ENCODE data around the gene TMC7. TPM values are rescaled to one million over a fixed set of nuclear protein-coding genes. Genes with fewer than 3 reads are reported as not detected.

The TMC7 gene
- total RNA-seq, 4 donors from 2014 or later = 0.31 to 0.72 (median 0.64) TPM; not detected in 1

DNA sequence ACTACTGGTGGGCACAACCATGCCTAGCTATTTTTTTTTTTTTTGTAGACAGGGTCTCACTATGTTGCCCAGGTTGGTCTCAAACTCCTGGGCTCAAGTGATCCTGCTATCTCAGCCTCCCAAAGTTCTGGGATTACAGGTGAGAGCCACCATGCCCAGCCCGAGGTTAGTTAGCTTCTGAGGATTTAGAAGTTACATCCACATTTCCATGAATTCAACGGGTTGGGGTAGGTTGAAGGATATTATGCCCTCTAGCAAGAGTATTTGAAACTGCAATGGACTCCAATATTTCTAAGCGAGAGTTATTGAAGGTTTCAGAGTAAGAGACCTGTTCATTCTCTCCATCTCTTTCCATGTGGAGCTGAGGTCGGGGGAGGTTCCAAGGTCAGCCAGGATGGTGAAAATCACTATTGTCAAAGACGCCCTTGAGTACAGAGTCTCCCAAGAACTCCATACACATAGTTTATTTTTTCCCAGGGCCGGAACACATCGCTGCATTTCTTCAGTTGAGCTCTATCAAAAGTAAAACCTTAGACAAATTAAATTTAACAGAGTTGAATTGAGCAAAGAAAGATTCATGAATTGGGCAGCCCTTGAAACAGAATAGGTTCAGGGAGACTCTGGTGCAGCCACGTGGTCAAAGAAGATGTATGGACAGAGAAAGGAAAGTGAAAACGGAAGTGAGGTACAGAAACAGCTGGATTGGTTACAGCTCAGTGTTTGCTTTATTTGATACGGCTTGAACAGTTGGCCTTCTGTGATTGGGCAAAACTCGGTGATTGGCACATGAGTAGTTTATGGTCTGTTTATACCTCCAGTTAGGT is 111.0 kb downstream of the TMC7 start:
- ATAC-seq = no peak
- H3K27ac ChIP-seq = no peak overlapping the region
- TF ChIP-seq, protein P1, sequence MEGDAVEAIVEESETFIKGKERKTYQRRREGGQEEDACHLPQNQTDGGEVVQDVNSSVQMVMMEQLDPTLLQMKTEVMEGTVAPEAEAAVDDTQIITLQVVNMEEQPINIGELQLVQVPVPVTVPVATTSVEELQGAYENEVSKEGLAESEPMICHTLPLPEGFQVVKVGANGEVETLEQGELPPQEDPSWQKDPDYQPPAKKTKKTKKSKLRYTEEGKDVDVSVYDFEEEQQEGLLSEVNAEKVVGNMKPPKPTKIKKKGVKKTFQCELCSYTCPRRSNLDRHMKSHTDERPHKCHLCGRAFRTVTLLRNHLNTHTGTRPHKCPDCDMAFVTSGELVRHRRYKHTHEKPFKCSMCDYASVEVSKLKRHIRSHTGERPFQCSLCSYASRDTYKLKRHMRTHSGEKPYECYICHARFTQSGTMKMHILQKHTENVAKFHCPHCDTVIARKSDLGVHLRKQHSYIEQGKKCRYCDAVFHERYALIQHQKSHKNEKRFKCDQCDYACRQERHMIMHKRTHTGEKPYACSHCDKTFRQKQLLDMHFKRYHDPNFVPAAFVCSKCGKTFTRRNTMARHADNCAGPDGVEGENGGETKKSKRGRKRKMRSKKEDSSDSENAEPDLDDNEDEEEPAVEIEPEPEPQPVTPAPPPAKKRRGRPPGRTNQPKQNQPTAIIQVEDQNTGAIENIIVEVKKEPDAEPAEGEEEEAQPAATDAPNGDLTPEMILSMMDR (IDR thresholded peaks at IDR 0.05 in 4 of 5, conservative IDR thresholded peaks at IDR 0.05 in 1 of 5) = no peak
- TF ChIP-seq POLR2A (IDR thresholded peaks at IDR 0.05) = no peak
- in situ Hi-C loops (cut with MboI; ENCODE audit: low sequenced_read_pairs in 4 of 4) = loop anchor here in 2 of 4 donors (5.0 to 10.0 kb wide), 2 partner anchors 70 to 283 kb away; partner anchors contain the start of gene SYT17 (in 1 of the 2)
- no peaks in the 10 kb centered on the region for H3K36me3 ChIP-seq
- no peaks in the 10 kb centered on the region for H3K27me3 ChIP-seq
- intact Hi-C loops (cut with DNase I; ENCODE audit: low total_unique reads) = loop anchor here (5.0 kb wide), 1 partner anchor 48 kb away; no protein-coding TSS in a partner anchor
- no peaks in the 10 kb centered on the region for H3K4me1 ChIP-seq
- H3K9me3 ChIP-seq = no peaks in the 10 kb centered on the region
- H3K4me3 ChIP-seq = no peak overlapping the region
- no peak for DNase-seq

DNA sequence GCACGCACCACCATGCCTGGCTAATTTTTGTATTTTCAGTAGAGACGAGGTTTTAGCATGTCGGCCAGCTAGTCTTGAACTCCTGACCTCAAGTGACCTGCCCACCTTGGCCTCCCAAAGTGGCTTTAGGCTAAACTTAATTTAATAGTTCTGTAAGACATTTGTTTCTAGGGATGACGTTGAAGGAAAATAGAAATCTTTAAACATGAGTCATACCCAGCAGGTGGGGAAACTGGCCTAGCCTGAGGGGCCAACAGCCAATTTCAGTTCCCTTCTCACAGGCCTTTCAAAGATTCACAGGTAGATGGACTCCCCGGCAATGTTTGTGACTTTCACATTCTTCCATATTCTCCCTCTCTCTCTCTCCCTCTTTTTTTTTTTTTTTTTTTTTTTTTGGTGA is 111.9 kb downstream of the TMC7 start:
- no peaks in the 10 kb centered on the region for H3K4me1 ChIP-seq
- DNase-seq (no peak), ATAC-seq (no peak)
- in situ Hi-C loops (cut with MboI; ENCODE audit: low sequenced_read_pairs in 4 of 4) = loop anchor here in 1 of 4 donors (10.0 kb wide), 1 partner anchor 69 kb away; the partner anchor contains the start of gene SYT17
- H3K4me3 ChIP-seq = no peak overlapping the region
- no peaks in the 10 kb centered on the region for H3K36me3 ChIP-seq
- H3K9me3 ChIP-seq = no peaks in the 10 kb centered on the region
- no peak overlapping the region for H3K27ac ChIP-seq
- TF ChIP-seq, protein P1 (IDR thresholded peaks at IDR 0.05 in 4 of 5, conservative IDR thresholded peaks at IDR 0.05 in 1 of 5) = no peak
- no peak for TF ChIP-seq POLR2A (IDR thresholded peaks at IDR 0.05)
- intact Hi-C loops (cut with DNase I; ENCODE audit: low total_unique reads) = loop anchor here (5.0 kb wide), 1 partner anchor 47 kb away; no protein-coding TSS in a partner anchor
- H3K27me3 ChIP-seq = no peaks in the 10 kb centered on the region

DNA sequence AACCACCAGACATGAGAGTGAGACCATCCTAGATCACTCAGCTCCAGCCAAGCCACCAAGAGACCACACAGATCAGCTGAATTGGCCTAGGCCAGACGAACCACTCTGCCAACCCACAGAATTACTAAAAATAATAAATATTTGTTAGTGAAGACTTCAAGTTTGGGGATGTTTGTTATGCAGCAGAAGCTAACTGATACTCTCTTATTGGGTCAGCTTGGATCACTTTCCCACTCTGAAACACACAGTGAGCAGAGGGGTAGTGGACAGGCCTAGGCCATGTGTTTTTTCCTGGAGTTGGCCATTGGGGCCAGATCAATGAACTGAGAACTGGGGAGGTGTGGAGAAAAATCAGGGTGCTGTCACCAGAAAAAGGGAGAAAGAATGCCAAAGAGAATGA is 114.4 kb downstream of the TMC7 start:
- Histone ChIP-seq H3K36me3 (no peaks in the 10 kb centered on the region), H3K9me3 (no peaks in the 10 kb centered on the region), H3K4me1 (no peaks in the 10 kb centered on the region), H3K4me3 (no peak overlapping the region), H3K27ac (no peak overlapping the region), H3K27me3 (no peaks in the 10 kb centered on the region)
- in situ Hi-C loops (cut with MboI; ENCODE audit: low sequenced_read_pairs in 4 of 4) (loop anchor here in 1 of 4 donors (10.0 kb wide), 1 partner anchor 67 kb away; the partner anchor contains the start of gene SYT17), intact Hi-C loops (cut with DNase I; ENCODE audit: low total_unique reads) (loop anchor here (5.0 kb wide), 1 partner anchor 44 kb away; no protein-coding TSS in a partner anchor)
- no peak for TF ChIP-seq POLR2A (IDR thresholded peaks at IDR 0.05)
- TF ChIP-seq, protein P1 (IDR thresholded peaks at IDR 0.05 in 4 of 5, conservative IDR thresholded peaks at IDR 0.05 in 1 of 5) = no peak
- ATAC-seq = no peak
- no peak for DNase-seq

DNA sequence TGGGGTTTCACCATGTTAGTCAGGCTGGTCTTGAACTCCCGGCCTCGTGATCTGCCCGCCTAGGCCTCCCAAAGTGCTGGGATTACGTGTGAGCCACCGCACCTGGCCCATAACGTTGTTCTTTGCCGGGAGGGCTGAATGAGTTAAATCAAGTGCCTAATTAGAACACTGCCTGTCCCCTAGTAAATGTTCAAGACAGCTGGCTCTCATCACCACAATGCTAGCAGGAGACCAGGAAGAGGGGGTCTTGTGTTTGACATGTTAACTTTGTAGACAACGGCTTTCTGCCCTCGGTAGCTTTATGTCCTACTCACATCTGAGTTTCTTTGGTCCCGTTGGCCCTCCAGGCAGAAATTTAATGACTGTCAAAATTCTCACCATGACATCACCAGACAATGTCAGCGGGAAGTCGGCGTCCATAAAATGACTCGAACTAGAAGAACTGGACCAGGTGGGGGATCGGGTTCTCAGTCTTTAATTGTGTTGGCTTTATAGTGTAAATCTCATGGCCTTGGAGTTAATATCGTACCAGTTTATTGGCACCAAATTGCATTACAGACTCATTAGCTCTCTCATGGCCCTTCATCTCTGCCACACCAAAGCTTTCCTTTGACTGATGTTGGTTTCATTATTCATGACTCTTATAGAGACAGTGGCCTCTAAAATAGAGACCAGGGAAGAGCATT is 118.6 kb downstream of the TMC7 start:
- intact Hi-C loops (cut with DNase I; ENCODE audit: low total_unique reads) = no loop called here
- in situ Hi-C loops (cut with MboI; ENCODE audit: low sequenced_read_pairs in 4 of 4) = loop anchor here in 1 of 4 donors (10.0 kb wide), 1 partner anchor 62 kb away; the partner anchor contains the start of gene SYT17

More for the DNA sequence above, 118.6 kb downstream of the TMC7 start:
- Histone ChIP-seq H3K4me3 (no peak overlapping the region), H3K36me3 (no peaks in the 10 kb centered on the region), H3K9me3 (no peaks in the 10 kb centered on the region), H3K27me3 (no peaks in the 10 kb centered on the region), H3K4me1 (no peaks in the 10 kb centered on the region), H3K27ac (no peak overlapping the region)
- DNase-seq (no peak), ATAC-seq (no peak)
- TF ChIP-seq, protein P1 (IDR thresholded peaks at IDR 0.05 in 4 of 5, conservative IDR thresholded peaks at IDR 0.05 in 1 of 5) = no peak
- TF ChIP-seq POLR2A (IDR thresholded peaks at IDR 0.05) = no peak
